ENCODE data around the gene RGN.

The RGN gene

GRCh38 chrX:47078129-47079043, at the start of gene RGN:
RGN (plus strand) TSS chrX:47078443; CDS start chrX:47081145, 2,702 bp downstream.
- TF ChIP-seq, protein P1, sequence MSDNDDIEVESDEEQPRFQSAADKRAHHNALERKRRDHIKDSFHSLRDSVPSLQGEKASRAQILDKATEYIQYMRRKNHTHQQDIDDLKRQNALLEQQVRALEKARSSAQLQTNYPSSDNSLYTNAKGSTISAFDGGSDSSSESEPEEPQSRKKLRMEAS (IDR thresholded peaks at IDR 0.05; ENCODE audit: low read depth, low read length): no peak
- no peak for TF ChIP-seq POLR2A (IDR thresholded peaks at IDR 0.05; ENCODE audit: extremely low read depth, insufficient read length)
- TF ChIP-seq MYC (IDR thresholded peaks at IDR 0.05; ENCODE audit: low read depth, low read length): no peak
- no peak for DNase-seq (ENCODE audit: low read depth)

DNA sequence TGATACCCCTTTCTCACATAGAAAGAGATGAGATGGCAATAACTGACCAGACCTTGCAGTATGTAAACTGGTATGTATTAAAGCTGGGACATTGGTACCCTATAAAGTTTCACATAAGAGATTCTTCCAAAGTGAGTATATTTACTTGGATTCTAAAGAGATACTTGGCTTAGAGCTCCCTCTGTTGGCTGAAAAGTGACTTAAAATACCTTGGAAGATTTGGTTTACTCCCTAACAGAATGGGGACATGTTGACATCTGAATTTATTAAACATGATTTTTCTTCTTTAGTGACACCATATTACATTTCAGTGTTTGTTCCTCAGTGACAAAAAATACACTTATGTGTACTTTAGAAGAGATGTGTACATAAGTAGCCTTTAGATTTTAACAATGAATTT, 47.9 kb upstream of the RGN start:
- TF ChIP-seq, protein P1 (IDR thresholded peaks at IDR 0.05; ENCODE audit: low read depth, low read length): no peak
- TF ChIP-seq, protein P2, sequence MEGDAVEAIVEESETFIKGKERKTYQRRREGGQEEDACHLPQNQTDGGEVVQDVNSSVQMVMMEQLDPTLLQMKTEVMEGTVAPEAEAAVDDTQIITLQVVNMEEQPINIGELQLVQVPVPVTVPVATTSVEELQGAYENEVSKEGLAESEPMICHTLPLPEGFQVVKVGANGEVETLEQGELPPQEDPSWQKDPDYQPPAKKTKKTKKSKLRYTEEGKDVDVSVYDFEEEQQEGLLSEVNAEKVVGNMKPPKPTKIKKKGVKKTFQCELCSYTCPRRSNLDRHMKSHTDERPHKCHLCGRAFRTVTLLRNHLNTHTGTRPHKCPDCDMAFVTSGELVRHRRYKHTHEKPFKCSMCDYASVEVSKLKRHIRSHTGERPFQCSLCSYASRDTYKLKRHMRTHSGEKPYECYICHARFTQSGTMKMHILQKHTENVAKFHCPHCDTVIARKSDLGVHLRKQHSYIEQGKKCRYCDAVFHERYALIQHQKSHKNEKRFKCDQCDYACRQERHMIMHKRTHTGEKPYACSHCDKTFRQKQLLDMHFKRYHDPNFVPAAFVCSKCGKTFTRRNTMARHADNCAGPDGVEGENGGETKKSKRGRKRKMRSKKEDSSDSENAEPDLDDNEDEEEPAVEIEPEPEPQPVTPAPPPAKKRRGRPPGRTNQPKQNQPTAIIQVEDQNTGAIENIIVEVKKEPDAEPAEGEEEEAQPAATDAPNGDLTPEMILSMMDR (IDR thresholded peaks at IDR 0.05; ENCODE audit: low read depth, low read length): peak; percentile 14
- H3K4me3 ChIP-seq (ENCODE audit: low read depth, low read length): no peak overlapping the region
- DNase-seq (ENCODE audit: low read depth): peak; percentile 67

More at GRCh38 chrX:47078129-47079043, at the start of gene RGN:
- no peak within 1 kb of the TSS for H3K4me3 ChIP-seq (ENCODE audit: low read depth, low read length)

DNA sequence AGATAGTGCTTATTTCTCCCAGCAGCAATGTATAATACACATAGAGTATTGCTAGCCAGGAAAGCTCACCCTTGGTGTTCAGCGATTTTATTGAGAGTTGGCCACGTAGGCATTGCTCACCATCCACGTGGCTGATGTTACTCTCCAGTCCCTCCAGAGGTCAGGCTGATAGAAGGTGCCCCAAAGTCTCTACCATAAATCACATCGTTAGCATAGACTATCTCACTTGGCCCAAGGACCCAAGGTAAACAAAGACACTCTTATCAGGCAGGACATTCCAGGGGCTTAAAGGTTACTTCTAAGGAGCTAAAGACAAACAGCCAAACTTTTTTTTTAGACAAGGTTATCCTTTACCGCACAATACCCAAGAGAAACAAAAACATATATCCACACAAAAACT, 30.3 kb upstream of the RGN start:
- DNase-seq (ENCODE audit: low read depth): no peak
- no peak overlapping the region for H3K4me3 ChIP-seq (ENCODE audit: low read depth, low read length)
- TF ChIP-seq, protein P2 (IDR thresholded peaks at IDR 0.05; ENCODE audit: low read depth, low read length): no peak
- TF ChIP-seq POLR2A (IDR thresholded peaks at IDR 0.05; ENCODE audit: extremely low read depth, insufficient read length) (no peak), MYC (IDR thresholded peaks at IDR 0.05; ENCODE audit: low read depth, low read length) (no peak)
- TF ChIP-seq, protein P1 (IDR thresholded peaks at IDR 0.05; ENCODE audit: low read depth, low read length): no peak

- no peak overlapping the region for H3K4me3 ChIP-seq (ENCODE audit: low read depth, low read length)
- TF ChIP-seq POLR2A (IDR thresholded peaks at IDR 0.05; ENCODE audit: extremely low read depth, insufficient read length) (no peak), MYC (IDR thresholded peaks at IDR 0.05; ENCODE audit: low read depth, low read length) (no peak)
- TF ChIP-seq, protein P1 (IDR thresholded peaks at IDR 0.05; ENCODE audit: low read depth, low read length): no peak
- TF ChIP-seq, protein P2 (IDR thresholded peaks at IDR 0.05; ENCODE audit: low read depth, low read length): no peak
- no peak for DNase-seq (ENCODE audit: low read depth)
Observed at GRCh38 chrX:47059142-47059874, 18.9 kb upstream of the RGN start.

- H3K4me3 ChIP-seq (ENCODE audit: low read depth, low read length): no peak overlapping the region
- no peak for DNase-seq (ENCODE audit: low read depth)
- TF ChIP-seq MYC (IDR thresholded peaks at IDR 0.05; ENCODE audit: low read depth, low read length): no peak
- TF ChIP-seq POLR2A (IDR thresholded peaks at IDR 0.05; ENCODE audit: extremely low read depth, insufficient read length): no peak
- TF ChIP-seq, protein P2 (IDR thresholded peaks at IDR 0.05; ENCODE audit: low read depth, low read length): no peak
- TF ChIP-seq, protein P1 (IDR thresholded peaks at IDR 0.05; ENCODE audit: low read depth, low read length): no peak
Observed at GRCh38 chrX:47060708-47061107, 17.5 kb upstream of the RGN start.
